KOPT-K1 (cell line): ENCODE measurements around the gene FSTL4.
A peak's percentile ranks its signal among the peaks of the same experiment; 100 is the strongest.

Experiments
- H3K27ac ChIP-seq: fragments of 200-600 bp; sonication (generic); 2 replicates; pipeline ENCODE4 v1.5.1; 2016; ENCODE audit warnings: antibody characterized with exemption, mild to moderate bottlenecking, low read depth, low read length; ENCODE audit not compliant: poor library complexity, severe bottlenecking
- H3K36me3 ChIP-seq: fragments of 200-600 bp; sonication (generic); 2 replicates; pipeline ENCODE4 v1.5.1; 2017; ENCODE audit warnings: antibody characterized with exemption, mild to moderate bottlenecking, low read length, moderate library complexity; ENCODE audit not compliant: insufficient read depth
- H3K9me3 ChIP-seq: fragments of 200-600 bp; sonication (generic); 2 replicates; pipeline ENCODE4 v1.5.1; 2017; ENCODE audit warnings: antibody characterized with exemption, low read length, mild to moderate bottlenecking; ENCODE audit not compliant: insufficient read depth, poor library complexity, severe bottlenecking

Gene FSTL4

GRCh38 chr5:133267601-133268000 lies 344.7 kb downstream of the FSTL4 start:
- H3K36me3 ChIP-seq, result no peaks in the 10 kb centered on the region
- no peak overlapping the region for H3K27ac ChIP-seq
- H3K9me3 ChIP-seq, result no peaks in the 10 kb centered on the region

- H3K27ac ChIP-seq, result no peak overlapping the region
- no peaks in the 10 kb centered on the region for H3K9me3 ChIP-seq
- no peaks in the 10 kb centered on the region for H3K36me3 ChIP-seq
Measured at GRCh38 chr5:133266966-133267365, 345.4 kb downstream of the FSTL4 start.

GRCh38 chr5:133266527-133266878 lies 345.8 kb downstream of the FSTL4 start:
- no peaks in the 10 kb centered on the region for H3K9me3 ChIP-seq
- no peak overlapping the region for H3K27ac ChIP-seq
- H3K36me3 ChIP-seq, result no peaks in the 10 kb centered on the region

GRCh38 chr5:133265720-133266526 lies 346.4 kb downstream of the FSTL4 start:
- Histone ChIP-seq H3K36me3 (no peaks in the 10 kb centered on the region), H3K27ac (no peak overlapping the region), H3K9me3 (no peaks in the 10 kb centered on the region)

- H3K9me3 ChIP-seq, result no peaks in the 10 kb centered on the region
- H3K36me3 ChIP-seq, result no peaks in the 10 kb centered on the region
- H3K27ac ChIP-seq, result no peak overlapping the region
Measured at GRCh38 chr5:133265257-133265656, 347.1 kb downstream of the FSTL4 start.

- H3K36me3 ChIP-seq, result no peaks in the 10 kb centered on the region
- no peak overlapping the region for H3K27ac ChIP-seq
- H3K9me3 ChIP-seq, result no peaks in the 10 kb centered on the region
Measured at GRCh38 chr5:133262690-133263089, 349.7 kb downstream of the FSTL4 start.

- no peaks in the 10 kb centered on the region for H3K36me3 ChIP-seq
- H3K9me3 ChIP-seq, result no peaks in the 10 kb centered on the region
- no peak overlapping the region for H3K27ac ChIP-seq
Measured at GRCh38 chr5:133261993-133262392, 350.3 kb downstream of the FSTL4 start.

- Histone ChIP-seq H3K36me3 (no peaks in the 10 kb centered on the region), H3K9me3 (no peaks in the 10 kb centered on the region), H3K27ac (no peak overlapping the region)
Measured at GRCh38 chr5:133260715-133261114, 351.6 kb downstream of the FSTL4 start.

GRCh38 chr5:133259199-133259997 lies 352.9 kb downstream of the FSTL4 start:
- Histone ChIP-seq H3K27ac (peak overlapping the region; percentile 56), H3K9me3 (no peaks in the 10 kb centered on the region), H3K36me3 (no peaks in the 10 kb centered on the region)

- no peak overlapping the region for H3K27ac ChIP-seq
- H3K9me3 ChIP-seq, result no peaks in the 10 kb centered on the region
- no peaks in the 10 kb centered on the region for H3K36me3 ChIP-seq
Measured at GRCh38 chr5:133257977-133258376, 354.4 kb downstream of the FSTL4 start.

GRCh38 chr5:133256276-133256675 lies 356.1 kb downstream of the FSTL4 start:
- H3K9me3 ChIP-seq, result no peaks in the 10 kb centered on the region
- no peak overlapping the region for H3K27ac ChIP-seq
- H3K36me3 ChIP-seq, result no peaks in the 10 kb centered on the region

- no peaks in the 10 kb centered on the region for H3K9me3 ChIP-seq
- H3K27ac ChIP-seq, result no peak overlapping the region
- no peaks in the 10 kb centered on the region for H3K36me3 ChIP-seq
Measured at GRCh38 chr5:133254803-133255202, 357.5 kb downstream of the FSTL4 start.

- no peak overlapping the region for H3K27ac ChIP-seq
- no peaks in the 10 kb centered on the region for H3K36me3 ChIP-seq
Measured at GRCh38 chr5:133253671-133254070, 358.7 kb downstream of the FSTL4 start.

GRCh38 chr5:133253070-133253469 lies 359.3 kb downstream of the FSTL4 start:
- Histone ChIP-seq H3K36me3 (no peaks in the 10 kb centered on the region), H3K9me3 (no peaks in the 10 kb centered on the region), H3K27ac (no peak overlapping the region)

More at GRCh38 chr5:133253671-133254070, 358.7 kb downstream of the FSTL4 start:
- no peaks in the 10 kb centered on the region for H3K9me3 ChIP-seq

- Histone ChIP-seq H3K27ac (no peak overlapping the region), H3K9me3 (no peaks in the 10 kb centered on the region), H3K36me3 (no peaks in the 10 kb centered on the region)
Measured at GRCh38 chr5:133252133-133252480, 360.2 kb downstream of the FSTL4 start.
